Tongue (tissue), 2 donors: ENCODE results near the gene CPZ. TPM values are rescaled to one million over a fixed set of nuclear protein-coding genes. Genes with fewer than 3 reads are reported as not detected.
"Not testable (repeated sequence)": the region's sequence is repeated elsewhere in the genome, so short reads cannot be mapped to it uniquely, and the experiment has no call there.

ENCODE experiments used
- DNase-seq: peaks from one replicate; pipeline ENCODE4 v3.0.0-alpha.2; 2015
- total RNA-seq: library from RNA; depleted of rRNA; stranded (reverse); fragments of >200 nt; gene quantifications from one replicate; pipeline ENCODE4 v1.2.3, GENCODE V29; 2014

The CPZ gene
- total RNA-seq, 1 donor from 2014 or later = 6.8 TPM

DNA sequence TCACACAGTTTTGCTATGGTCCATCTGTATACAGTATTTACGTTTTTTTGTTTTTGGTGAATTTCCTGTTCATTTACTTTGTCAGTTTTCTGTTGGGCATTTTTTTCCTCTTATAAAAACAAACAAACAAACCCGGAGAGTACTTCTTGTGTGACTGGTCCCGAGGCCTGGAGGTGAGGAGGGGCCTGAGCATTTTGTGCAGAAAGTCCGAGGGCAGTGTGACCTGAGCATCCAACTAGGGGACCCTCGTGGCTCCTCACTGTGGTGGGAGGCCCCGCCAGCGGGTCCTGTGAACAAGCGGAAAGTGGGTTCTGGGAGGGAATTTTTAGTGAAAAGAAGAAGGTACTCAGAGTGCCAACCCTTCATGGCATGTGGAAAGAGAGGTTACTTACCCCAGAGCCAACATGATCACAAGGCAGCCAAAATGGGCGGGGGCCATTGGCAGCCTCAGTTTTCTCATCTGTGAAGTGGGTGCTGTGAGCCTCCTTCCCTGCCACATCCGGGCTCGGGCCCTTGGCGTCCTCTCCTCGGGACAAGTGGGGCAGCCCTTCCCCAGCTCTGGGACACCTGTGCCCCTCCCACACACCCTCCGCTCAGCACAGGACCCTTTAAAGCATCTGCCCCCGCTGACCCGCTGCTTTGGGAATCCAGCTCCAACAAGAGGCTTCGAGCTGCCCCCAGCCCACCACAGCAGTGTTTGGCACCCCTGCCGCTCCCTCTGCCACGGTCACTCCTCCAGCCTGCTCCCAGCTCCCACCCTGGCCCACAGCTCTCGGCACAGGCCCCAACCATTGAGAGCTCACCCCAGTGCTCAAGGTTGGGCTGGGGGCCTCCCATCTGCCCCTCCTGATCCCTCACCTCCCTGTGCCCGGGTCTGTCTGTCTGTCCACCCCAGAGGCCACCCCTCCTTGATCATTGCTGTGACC is 35.2 kb upstream of the CPZ start:
- DNase-seq = no peak

- no peak for DNase-seq
These were observed 34.2 kb upstream of the CPZ start for GRCh38 chr4:8558080-8558960.

DNA sequence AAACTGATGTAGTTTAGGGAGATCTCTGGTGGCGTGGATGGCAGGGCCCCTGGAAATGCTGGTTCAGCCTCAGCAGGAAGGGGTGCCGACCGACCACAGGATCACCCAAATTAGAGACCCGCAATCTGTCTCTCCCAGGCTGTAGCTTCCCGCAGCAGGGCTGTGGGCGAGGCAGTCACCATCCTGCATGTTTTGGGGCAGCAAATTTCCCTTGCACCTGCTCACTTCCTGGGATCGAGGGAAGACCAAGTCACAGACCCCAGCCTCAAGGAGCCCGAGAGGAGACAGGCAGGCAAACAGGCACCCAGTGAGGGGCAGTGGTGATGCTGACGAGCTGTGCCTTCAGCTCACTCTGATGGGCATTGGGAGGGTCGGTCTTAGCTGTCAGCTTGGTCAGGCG is 33.6 kb upstream of the CPZ start:
- DNase-seq = no peak

DNA sequence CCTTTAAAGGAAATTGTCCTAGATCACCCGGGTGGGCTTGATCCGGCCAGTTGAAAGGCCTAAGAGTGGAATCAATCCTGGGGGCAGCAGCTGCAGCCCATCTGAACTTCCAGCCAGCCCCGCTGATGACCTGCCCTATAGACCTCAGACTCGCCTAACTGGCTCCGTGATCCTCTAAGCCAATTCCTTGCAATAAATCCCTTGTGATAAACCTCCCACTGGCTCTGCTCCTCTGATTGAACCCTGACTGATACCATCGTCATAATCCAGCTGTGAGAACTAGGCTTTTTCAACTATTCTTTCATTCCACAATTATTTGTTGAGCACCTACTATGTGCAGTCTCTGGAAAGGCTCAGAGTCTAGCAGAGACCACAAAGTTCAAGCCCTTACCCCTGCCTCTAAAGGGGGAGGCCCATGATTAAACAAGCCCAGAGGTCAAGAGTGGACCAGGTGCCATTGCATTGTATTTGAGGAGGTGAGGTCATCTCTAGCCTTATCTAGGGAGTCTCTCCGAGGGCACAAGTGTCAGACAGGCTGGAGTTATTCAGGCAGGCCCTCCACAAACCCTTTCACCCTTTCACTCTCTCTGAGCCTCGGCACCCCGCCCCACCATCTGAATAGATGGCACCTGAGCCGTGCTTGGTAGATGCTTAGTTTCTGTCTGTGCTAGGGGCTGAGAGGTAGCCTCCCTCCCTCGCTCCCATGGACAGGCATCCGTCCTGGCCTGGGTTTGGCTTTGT is 32.9 kb upstream of the CPZ start:
- DNase-seq = no peak

GRCh38 chr4:8560265-8561047 is 32.1 kb upstream of the CPZ start:
- no peak for DNase-seq

GRCh38 chr4:8564595-8564994 is 28.0 kb upstream of the CPZ start:
- DNase-seq = no peak

DNA sequence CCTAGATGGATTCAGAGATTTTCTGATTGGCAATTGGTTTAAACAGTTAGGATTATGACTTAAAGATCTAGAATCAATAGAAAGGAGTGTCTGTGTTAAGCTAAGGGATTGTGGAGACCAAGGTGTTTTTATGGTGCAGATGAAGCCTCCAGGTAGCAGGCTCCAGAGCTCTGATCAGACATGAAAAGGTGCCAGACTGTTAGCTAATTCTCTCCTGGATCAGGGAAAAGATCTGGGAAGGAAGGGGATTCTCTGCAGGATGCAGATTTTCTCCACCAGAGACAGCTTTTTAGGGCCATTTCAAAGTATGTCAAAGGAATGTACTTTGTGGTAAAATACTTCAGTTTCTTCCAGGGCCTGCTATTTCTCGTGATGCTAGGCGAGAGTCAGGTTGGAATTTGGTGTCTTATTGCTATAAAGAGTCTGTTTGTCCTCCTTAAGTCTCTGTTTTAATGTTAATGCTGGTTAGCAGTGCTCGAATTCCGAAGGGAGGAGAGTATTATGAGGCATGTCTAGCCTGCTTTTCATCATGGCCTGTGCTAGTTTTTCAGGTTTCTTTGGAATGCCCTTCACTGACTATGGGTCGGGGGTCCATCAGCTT is 24.4 kb upstream of the CPZ start:
- no peak for DNase-seq

DNA sequence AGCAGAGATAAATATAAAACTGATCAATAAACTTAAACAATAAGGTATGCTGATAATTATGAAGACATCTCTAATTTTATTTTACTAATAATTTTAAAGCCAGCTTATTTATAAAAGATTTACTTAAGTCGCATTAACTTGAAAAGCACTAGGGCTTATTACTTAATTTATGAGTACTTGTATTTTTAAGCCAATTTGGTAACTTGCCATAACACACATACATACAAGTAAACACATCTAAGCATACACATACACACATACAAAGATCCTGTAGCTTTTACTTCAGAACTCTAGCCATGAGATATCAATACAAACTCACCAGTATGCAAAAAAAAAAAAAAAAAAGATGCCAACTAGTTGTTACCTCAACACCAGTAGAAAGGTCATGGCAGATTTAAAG is 22.4 kb upstream of the CPZ start:
- DNase-seq = no peak

- no peak for DNase-seq
These were observed 20.6 kb upstream of the CPZ start for GRCh38 chr4:8571702-8572685.

GRCh38 chr4:8573266-8573665 is 19.3 kb upstream of the CPZ start:
- DNase-seq = no peak

- DNase-seq = no peak
These were observed 17.7 kb upstream of the CPZ start for GRCh38 chr4:8574796-8575370.

- no peak for DNase-seq
These were observed 17.1 kb upstream of the CPZ start for GRCh38 chr4:8575457-8575856.

- not testable (repeated sequence) for DNase-seq
These were observed 16.0 kb upstream of the CPZ start for GRCh38 chr4:8576591-8576990.

DNA sequence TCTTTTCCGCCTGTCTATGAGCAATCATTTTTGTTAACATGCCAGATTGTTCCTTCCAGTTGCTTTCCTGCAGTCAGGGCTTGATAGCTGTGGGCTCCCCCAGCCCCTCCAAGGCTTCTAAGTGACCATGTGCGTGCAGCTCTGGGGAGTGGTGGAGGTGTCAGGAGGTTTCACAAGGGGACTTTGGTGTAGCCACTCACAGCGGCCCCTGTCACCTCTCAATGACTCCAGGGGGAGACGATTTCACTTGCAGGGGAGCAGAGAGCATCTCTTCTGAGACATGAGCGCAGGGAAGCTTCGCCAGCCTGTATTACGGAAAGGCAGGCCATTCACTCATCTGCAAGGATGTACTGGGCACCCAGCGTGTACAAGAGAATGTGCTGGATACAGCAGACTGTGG is 15.5 kb upstream of the CPZ start:
- DNase-seq = no peak

DNA sequence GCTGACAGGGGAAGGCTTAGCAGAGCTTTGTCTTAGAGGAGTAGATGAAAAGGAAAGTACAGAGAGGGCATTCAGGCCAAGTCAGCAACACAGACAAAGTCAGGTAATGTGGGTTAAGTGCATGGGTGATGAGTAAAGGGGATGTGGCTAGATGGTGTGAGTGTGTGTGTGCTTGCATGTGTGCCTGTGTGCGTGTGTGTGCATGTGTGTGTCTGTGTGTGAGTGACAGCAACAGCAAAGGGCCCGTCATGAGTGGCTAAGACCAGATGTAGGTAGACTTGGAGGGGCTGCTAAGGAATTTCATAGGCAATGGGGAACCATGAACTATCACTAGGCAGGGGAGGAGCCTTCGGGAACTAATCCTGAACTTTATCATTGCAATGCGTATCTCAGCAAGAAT is 14.6 kb upstream of the CPZ start:
- no peak for DNase-seq

DNA sequence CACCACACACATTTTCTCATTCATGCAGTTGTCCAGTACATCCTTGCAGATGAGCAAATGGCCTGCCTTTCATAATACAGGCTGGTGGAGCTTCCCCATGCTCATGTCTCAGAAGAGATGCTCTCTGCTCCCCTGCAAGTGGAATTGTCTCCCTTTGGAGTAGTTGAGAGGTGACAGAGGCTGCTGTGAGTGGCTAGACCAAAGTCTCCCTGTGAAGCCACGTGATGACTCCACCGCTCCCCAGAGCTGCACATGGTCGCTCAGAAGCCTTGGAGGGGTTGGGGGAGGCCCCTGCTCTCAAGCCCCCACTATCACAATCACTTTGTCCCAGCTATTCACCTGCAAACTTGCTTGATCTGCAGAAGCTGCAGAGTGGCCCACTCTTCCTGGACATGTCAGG is 13.8 kb upstream of the CPZ start:
- no peak for DNase-seq

GRCh38 chr4:8579526-8580320 is 12.8 kb upstream of the CPZ start:
- peak; percentile 36 for DNase-seq

GRCh38 chr4:8580321-8581093 is 12.1 kb upstream of the CPZ start, which contains the start of gene GPR78:
Gene GPR78 (plus strand): TSS chr4:8580392. CDS start chr4:8580983, 591 bp downstream.
- DNase-seq = peak; percentile 86
